SIG-M5 treated with dmso at 0.1 percent for 504 hours (cell line): ENCODE results near the gene PTPRK.

Experiments used
- DNase-seq: peaks from one replicate; lab custom pipeline; 2025; ENCODE audit not compliant: unreplicated experiment; lab: John Stamatoyannopoulos, UW

Gene PTPRK

DNA sequence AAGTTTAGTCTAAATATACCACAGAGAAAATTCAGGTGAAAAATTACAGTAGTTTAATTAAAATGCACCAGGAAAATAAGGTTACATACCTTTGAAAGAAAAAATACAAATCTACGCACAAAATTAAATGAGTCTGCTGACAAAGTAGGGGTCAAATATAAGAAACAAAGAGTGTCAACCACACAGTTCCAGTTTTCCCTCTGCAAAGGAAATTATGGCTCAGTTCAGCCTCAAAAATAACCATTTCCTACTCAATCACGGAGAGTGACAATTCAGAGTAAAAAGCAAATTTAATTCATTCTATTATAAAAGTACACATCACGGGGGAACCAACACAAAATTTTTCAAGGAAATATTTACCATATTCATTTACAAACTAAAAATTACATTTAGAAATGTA lies 124.8 kb downstream of the PTPRK start:
- DNase-seq: no peak

DNA sequence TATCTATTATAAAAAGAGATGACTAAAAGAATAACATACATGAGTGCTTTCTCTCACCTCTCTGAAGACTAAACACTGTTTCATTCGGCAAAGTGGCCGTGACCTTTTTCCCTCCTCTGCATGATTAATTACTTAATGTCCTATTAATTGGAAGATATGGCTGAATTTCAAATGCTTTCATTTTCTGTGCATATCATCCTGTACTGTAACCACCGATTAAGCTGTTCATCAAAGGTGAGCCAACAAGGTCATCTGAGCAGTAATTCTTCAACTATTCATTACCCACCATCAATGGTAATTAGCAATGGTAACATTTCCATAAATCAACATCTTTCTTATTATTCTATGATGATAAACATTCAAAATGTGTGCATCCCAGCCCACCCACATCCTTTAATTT lies 125.2 kb downstream of the PTPRK start:
- DNase-seq: no peak

DNA sequence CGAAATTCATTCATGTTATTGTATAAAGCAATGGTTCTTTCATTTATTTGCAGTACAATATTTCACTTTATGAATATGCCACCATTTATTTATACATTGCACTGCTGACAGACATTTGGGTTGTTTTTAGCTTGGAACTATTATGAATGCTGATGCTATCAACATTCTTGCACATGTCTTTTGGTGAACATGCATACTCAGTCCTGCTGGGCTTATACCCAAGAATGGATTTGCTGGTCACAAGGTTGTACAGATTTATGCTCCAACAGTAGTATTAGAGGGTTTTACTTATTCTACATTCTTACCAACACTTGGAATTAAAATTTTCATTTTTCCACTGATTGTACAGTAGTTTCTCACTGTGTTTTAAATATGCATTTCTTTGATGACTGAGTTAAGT lies 126.2 kb downstream of the PTPRK start:
- DNase-seq: no peak

DNA sequence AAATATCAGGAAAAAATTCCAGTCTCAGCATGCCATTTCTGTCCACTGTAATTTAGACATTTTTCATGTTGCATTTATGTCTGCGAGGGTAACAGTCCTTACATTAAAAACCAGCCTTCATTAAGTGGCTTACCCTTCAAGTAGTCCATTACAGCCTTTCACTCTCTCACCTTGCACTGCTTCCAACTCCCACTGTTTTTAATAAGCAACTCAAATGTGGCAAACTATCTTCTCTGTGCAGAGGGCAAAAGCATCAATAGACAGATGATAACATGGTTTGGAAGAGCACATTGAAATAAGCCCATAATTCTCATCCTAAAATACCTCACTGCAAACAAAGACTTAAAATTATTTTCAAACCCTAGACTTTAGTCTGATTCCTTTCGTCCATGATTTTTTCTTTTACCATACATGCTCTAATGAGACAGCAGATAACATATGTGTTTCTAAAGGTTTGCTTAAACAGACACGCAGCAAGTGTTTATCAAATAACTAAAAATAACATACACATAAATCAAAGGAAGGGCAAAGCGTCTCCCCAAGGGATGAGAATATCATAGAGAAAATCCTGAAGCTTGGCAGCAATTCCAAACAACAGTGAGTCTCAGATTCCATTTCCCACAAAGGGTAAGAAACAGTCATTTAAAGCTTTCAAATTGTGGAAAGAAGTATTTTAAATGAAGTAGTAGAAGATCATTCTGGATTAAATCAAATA lies 130.4 kb downstream of the PTPRK start:
- DNase-seq: no peak

DNA sequence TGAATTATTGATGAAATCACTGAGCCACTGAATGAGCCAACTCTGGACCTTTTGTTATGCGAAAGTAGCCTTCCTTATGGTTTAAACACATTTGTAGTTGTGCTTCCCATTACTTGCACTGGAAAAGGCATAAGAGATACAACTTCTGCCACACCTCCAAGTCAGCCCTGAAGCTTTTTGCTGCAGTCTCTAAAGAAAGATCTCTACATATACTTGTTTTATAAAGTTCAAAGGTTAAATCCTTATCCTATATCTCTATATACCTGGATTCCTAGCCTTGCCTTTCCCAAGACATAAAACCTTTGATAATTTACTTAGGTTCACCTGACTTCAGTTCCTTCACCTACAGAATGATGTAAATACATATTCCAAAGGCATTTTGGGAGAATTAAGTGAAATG lies 132.0 kb downstream of the PTPRK start:
- no peak for DNase-seq

DNA sequence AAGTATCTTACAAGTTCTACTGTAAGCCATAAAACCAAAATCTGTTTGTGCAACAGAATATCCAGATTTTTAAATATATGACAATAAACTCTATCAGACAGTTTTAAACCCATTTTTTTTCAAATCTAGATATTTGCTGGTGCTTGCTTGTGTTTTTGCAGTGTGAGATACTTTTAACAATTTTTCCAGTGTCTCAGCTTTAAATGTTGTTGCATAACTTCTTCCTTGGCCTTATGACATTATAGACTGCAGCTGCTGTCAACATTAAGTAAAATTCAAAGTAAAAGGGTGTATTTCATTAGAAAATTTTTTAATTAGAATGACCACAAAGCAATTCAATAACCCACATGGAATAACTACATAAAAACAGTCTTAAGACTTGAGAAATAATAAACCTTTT lies 139.5 kb downstream of the PTPRK start:
- no peak for DNase-seq

DNA sequence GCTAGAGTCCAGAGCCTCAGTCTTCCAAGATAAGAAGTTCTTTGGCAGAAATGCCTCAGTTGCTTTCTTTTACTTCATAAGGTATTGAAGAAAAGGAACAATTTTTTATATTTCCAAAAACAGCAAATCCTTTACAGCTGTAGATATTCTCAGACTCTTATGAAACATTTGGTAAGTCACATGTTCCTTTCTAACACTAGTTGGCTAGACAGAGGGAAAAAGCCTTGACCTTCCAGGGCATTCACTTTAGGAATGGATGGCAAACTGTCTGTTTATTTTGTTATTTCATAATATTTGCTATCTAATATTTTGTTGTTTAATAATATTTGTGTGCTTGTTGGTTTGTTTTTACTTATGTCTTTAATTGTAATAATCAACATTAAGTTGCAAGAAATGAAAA lies 140.8 kb downstream of the PTPRK start:
- no peak for DNase-seq

DNA sequence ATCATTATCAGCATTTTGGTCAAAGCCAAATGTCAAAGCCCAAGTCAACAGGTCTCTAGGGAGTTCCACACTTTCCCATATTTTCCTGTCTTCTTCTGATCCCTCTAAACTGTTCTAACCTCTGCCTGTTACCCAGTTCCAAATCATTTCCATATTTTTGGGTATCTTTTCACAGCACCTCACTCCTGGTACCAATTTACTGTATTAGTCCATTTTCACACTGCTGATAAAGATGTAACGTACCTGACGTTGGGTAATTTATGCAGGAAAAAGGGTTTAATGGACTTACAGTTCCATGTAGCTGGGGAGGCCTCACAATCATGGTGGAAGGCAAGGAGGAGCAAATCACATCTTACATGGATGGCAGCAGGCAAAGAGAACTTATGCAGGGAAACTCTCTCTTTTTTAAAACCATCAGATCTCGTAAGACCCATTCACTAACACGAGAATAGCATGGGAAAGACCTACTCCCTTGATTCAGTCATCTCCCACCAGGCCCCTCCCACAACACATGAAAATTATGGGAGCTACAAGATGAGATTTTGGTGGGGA lies 143.4 kb downstream of the PTPRK start:
- no peak for DNase-seq

DNA sequence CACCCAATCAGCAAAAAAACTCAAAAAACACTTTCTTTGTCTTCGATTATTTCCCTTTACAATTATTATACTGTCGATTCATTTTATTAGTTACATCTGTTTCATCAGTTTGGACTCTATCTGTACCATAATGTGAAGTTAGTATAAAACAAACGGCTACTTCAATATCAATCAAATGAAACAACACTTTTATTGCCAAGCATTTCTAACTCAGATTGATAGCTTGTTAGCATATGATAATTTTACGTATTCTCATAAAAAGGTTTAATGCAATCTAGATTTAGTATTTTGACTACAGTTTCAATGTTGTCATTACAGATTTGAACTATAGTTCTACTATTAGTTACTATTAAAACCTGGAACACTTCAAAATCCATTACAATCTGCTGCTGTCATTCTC lies 149.3 kb downstream of the PTPRK start:
- DNase-seq: no peak

DNA sequence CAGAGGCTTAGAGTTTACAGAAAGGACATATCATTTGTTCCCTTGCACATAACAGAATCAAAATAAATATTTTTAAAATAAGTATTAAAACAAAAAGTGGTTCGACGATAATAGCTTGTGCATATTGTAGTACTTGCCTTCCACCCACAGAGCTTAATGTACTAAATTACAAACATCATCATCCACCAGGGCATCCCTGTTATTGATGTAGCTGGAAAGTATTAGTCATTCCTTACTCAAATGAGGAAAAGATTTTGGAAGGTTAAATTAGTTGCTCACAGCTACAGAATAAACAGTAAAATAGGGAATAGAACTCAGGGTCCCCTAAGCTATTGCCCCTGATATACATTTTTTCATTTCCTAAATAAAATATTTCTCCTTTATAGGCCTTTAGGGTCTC lies 150.3 kb downstream of the PTPRK start:
- DNase-seq: no peak

DNA sequence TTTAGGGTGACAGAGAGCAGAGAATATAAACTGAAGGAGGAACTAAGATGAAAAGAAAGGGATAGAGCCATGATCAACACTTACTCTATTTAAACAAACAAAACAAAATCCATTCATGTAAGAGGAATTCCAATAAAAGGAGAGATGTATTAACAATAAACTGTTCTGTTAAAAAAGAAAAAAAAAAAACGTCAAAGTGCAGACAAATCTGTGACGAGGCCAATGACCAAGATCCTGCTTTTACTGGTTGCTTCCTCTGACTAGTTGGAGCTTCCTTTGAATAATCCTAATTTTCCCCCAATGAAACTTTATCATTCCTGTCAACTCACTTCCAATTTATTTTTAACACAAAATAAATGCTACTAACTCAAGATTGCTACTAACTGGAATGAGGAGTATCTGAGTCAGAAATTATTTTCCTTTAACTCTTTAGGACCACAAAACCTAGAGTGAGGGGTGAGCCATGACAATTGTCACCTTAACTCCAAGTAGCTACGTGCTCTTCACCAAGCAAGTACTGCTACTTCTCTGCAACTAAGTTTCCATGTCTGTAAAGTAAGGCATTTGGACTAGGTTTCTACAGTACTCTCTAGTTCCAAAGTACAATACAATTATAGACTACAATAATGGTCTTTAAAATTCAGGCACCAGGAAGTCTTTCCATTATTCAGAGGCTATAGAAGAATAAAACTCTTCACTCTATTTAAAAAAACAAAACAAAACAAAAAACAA lies 152.0 kb downstream of the PTPRK start:
- no peak for DNase-seq

DNA sequence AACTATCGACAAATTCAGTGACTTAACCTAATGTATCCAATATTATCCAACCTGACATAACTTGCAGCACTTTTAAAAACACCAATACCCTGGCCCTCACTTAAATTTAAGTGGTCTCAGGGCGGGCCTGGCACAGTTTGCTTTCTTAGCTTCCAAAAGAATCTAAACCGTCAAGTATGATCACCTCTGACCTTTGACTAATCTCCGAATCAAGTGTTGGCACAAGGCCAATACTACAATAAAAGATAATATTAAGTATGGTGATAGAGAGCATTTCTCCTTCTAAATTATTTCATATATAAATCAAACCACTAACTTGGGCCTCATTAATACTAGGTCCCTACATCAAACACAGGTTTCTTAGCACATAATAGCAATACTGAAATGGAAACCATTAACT lies 153.0 kb downstream of the PTPRK start:
- no peak for DNase-seq

DNA sequence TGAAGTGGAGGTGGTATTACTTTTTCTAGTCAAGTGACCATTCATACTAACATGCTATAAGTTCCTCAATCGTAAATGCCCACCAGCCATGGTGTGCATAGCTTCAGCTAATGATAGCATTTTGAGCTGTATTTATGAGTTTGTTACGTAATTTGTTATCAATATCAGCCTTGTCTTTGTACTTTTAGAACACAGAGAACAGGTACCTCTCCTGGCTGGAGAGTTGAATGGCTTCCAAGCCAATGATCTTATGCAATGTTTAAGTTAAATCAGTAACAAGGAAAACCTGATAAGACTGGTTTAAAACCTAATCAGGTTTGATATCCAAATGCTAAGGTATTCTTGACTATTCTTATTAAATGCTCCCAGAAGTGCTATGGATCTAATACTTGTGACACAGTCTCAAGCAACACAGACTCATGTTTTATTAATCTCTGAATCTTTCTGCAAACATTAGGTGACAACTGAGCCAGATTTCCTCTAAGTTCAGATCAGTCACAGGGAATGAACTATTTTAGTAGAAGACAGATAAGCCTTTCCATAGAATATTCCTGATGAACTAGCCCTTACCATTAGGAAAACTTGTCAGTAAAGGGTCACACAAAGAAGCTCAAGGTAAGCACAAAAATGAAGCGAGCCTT lies 154.8 kb downstream of the PTPRK start:
- DNase-seq: no peak

DNA sequence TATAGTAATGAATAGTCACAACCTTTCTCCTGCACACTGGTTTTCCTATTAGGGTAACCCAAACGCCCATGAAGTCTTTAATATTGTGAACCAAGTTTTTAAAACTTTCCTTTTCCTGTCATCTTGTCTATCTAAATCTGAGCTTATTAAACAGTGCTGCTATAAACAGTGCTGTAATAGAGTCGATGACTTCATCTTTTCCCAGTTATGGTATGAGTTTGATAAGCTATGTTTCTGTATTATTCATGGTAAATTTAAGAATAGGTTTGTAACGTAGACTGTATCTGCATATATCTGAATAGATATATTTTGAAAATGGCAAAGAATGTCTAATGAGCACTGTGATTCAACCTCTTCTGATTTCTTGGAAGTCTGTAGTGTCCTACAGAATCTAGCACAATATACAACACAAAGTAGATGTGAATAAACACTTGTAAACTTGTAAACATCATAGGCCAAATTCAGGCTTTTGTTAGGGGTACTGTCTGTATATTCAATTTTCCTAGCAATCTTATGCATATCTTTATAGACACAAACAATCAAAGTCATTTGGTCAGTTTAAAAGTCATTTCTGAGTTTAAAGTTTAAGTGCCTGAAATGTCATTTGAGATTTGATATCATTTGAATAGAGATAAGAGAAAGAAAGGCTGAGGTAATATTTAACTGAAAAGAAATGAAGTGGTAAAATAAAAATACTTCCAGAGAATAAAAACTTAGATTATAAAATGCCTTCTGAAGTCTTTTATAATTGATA lies 155.5 kb downstream of the PTPRK start:
- no peak for DNase-seq

DNA sequence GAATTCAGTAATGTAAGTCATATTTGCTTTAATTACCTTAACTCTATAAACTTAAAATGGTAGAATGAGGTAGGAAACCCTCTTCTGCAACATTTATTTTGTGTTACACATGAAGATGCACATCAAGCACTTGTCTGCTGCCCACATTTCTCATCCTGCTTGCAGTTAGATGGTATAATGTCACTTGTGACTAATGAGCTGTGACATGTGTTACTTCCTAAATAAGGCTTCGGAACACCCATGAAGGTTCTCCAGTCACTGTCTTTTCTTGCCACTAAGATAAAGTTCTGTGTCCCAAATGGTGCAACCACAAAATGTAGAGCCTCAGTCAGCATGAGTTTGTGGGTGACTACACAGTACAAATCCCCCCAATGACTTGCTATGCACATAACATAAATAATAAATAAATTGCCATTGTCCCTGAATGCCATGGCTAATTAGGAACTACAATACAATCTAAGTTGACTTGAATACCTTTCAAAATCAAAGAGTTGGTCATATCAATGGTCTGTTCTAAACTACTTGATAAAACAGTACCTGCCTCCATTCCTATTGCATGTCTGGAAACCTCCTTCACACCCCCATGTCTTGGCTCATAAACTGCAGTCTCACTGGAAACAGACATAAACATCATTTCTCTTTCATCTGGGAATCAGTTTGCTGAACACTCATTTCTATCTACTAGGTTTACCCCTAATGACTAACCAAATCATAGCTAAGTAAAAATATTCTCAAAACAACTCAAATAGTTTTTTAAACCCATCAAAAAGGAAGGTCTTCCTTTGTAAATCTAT lies 157.2 kb downstream of the PTPRK start:
- no peak for DNase-seq

DNA sequence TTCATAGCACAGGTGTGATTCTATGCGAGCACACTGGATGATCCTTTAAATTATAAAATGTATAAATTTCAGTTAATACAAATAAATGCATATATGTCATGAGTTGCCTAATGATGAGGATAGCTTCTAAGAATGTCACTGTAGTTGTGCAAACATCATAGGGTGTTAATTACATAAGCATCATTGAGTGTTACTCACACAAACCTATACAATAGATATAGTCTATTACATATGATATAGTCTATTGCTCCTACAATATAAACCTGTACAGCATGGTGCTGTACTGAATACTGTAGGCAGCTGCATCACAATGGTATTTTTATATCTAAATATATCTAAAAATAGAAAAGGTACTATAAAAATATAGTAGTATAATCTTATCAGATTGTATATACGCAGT lies 159.0 kb downstream of the PTPRK start:
- no peak for DNase-seq

DNA sequence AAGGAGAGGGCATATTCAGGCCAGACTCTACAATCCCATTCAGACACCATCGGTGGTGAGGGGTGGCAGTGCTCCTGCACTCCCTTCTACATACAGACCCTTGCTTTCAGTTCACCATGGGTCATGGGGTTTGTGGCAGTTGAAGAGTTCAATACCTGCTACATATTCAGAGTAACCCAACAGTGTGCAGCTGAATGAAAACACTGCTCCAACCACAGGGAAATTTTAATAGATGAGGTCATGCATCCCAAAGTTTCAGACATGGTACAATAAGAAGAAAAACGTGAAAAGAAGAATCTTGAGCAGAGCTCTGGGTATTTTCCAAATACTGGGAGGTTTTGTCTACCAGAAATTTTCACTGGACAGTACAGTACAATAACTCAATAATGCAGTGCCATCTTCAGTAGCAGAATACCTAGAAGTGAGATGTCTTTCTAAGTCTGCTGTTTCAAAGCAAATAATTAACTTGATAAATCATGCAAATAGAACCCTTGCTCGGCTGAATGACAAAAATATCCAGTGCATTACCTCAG lies 162.1 kb downstream of the PTPRK start:
- no peak for DNase-seq

DNA sequence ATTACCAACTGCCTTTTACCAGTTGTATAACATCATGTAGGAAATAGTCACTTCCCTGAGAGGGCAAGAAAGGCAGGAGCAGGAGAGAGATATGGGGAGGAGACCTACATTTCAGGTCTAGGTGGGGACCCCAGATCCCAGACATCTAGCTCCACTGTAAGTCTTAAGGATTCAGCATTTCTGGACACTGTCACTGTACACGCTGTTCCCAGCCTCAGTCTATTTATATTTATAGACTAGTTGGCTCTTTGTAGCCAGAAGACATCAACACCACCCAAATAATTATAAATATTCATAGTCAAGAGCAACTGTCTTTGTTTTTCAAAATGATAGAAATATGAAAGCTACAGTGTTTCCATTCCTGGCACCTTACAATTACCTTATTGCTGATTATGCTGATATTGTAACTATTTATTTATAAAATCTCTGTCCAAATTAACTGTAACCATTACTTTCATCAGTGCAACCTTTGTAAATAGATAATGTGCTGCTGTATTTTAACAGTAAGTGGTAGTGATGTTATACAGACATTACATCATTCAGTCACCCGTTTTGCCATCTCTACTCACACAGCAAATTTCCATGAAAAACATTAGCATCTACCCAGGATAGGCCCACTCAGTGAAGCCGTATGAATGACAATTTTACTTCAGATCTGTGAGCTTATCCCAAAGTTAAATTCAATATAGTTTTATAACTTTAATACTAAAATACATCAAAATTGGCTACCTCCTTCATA lies 162.8 kb downstream of the PTPRK start:
- no peak for DNase-seq

DNA sequence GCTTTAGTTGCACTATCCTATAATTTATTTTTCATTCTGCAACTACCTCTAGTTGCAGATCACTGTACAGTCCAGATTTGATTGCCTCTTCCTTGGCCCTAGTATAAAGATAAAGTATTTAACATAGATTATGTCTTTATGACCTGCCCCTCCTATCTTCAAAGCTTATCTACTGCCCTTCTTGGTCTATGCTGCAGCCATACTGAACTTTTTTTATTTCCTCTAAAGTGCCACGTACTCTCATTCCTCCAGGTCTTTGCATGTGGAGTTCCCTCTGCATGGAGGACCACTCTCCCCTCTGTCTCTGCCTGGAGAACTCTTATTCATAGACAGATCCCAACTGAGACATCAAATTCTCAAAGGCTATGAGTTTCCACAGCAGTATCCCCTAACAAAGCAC lies 168.0 kb downstream of the PTPRK start:
- DNase-seq: no peak

DNA sequence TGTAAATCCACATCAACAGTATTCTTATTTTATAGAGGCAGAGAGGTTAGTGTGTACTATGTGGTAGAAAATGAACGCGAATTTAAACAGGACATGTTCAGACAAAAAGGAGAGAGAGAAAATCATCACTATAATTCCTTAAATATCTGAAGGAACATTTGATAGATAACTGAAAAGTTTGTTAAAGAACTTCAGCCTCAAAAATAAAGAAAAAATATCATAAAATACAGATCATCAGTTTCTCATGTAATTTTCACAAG lies 169.2 kb downstream of the PTPRK start:
- no peak for DNase-seq
